Chondrocyte (in vitro differentiated cells): Measurements from ENCODE around the gene ST3GAL4. TPM values are rescaled to one million over a fixed set of nuclear protein-coding genes. Genes with fewer than 3 reads are reported as not detected.
"Not testable (repeated sequence)": the region's sequence is repeated elsewhere in the genome, so short reads cannot be mapped to it uniquely, and the experiment has no call there.

Experiments
- DNase-seq: peaks from one replicate; pipeline ENCODE4 v3.0.0; 2021; ENCODE audit warnings: mixed read lengths, low spot score
- H3K27ac Mint-ChIP-seq: one replicate; pipeline ENCODE4 v1.8.0; 2021; ENCODE audit warnings: mild to moderate bottlenecking, moderate library complexity, mixed read lengths; ENCODE audit not compliant: unreplicated experiment
- H3K27me3 Mint-ChIP-seq: 2 replicates; pipeline ENCODE4 v1.8.0; 2021; ENCODE audit warnings: low read depth, mixed read lengths
- H3K36me3 Mint-ChIP-seq: 2 replicates; pipeline ENCODE4 v1.8.0; 2021; ENCODE audit warnings: low read depth, mixed read lengths
- H3K4me1 Mint-ChIP-seq: 2 replicates; pipeline ENCODE4 v1.8.0; 2021; ENCODE audit warnings: low read depth, mild to moderate bottlenecking, mixed read lengths
- H3K4me3 Mint-ChIP-seq: one replicate; pipeline ENCODE4 v1.8.0; 2021; ENCODE audit warnings: mild to moderate bottlenecking, moderate library complexity, mixed read lengths; ENCODE audit not compliant: unreplicated experiment
- H3K9me3 Mint-ChIP-seq: 2 replicates; pipeline ENCODE4 v1.8.0; 2021; ENCODE audit warnings: low read depth, mixed read lengths
- CTCF ChIP-seq: fragments of 200-600 bp; sonication (generic); IDR thresholded peaks from 2 replicates; pipeline ENCODE4 v1.5.0; 2021; ENCODE audit warnings: antibody characterized with exemption, mild to moderate bottlenecking, moderate library complexity
- long read RNA-seq: library from polyadenylated mRNA; stranded (forward); transcript quantifications from one replicate; pipeline ENCODE4 v2.0.0, GENCODE V29; 2021
- total RNA-seq: library from RNA; stranded (reverse); gene quantifications from 3 replicates; pipeline ENCODE4 v1.2.1, GENCODE V29; 2021

ST3GAL4 gene
- 30.7 to 75.9 TPM (median 30.9 TPM) in 3 replicates for total RNA-seq
- long read RNA-seq, partial matches to known transcripts, result 1 of 12 reads
- long read RNA-seq, other reads (novel, unspliced or antisense), result 9 of 12 reads

- H3K36me3 Mint-ChIP-seq, result no peaks in the 10 kb centered on the region
- no peaks in the 10 kb centered on the region for H3K27me3 Mint-ChIP-seq
- peaks cover 81% of the 10 kb centered on the region for H3K4me1 Mint-ChIP-seq
- peak; percentile 90 for DNase-seq
- peak within 1 kb of the TSS; percentile 89 for H3K27ac Mint-ChIP-seq
- H3K4me3 Mint-ChIP-seq, result peak within 1 kb of the TSS; percentile 86
- no peak for TF ChIP-seq CTCF
- H3K9me3 Mint-ChIP-seq, result no peaks in the 10 kb centered on the region
These were observed at the start of gene ST3GAL4 for GRCh38 chr11:126355324-126355925. TSS of gene ST3GAL4 (plus strand) at chr11:126355686. CDS start at chr11:126406156, 50,470 bp downstream.

GRCh38 chr11:126305699-126306098 lies 49.8 kb upstream of the ST3GAL4 start:
- no peak for DNase-seq
- H3K27me3 Mint-ChIP-seq, result no peaks in the 10 kb centered on the region
- no peaks in the 10 kb centered on the region for H3K9me3 Mint-ChIP-seq
- no peak overlapping the region for H3K4me3 Mint-ChIP-seq
- peaks cover 40% of the 10 kb centered on the region for H3K4me1 Mint-ChIP-seq
- no peak for TF ChIP-seq CTCF
- no peaks in the 10 kb centered on the region for H3K36me3 Mint-ChIP-seq
- no peak overlapping the region for H3K27ac Mint-ChIP-seq

GRCh38 chr11:126307706-126308105 lies 47.8 kb upstream of the ST3GAL4 start:
- Mint-ChIP-seq H3K9me3 (no peaks in the 10 kb centered on the region), H3K27ac (no peak overlapping the region), H3K27me3 (no peaks in the 10 kb centered on the region), H3K4me3 (no peak overlapping the region), H3K36me3 (peaks cover 4% of the 10 kb centered on the region), H3K4me1 (peaks cover 41% of the 10 kb centered on the region)
- peak; percentile 83 for TF ChIP-seq CTCF
- DNase-seq, result no peak

- no peak for DNase-seq
- Mint-ChIP-seq H3K9me3 (no peaks in the 10 kb centered on the region), H3K27me3 (no peaks in the 10 kb centered on the region), H3K36me3 (peaks cover 4% of the 10 kb centered on the region), H3K4me3 (no peak overlapping the region), H3K4me1 (peaks cover 37% of the 10 kb centered on the region), H3K27ac (no peak overlapping the region)
- TF ChIP-seq CTCF, result no peak
These were observed 47.2 kb upstream of the ST3GAL4 start for GRCh38 chr11:126308271-126308671.

- not testable (repeated sequence) for H3K27me3 Mint-ChIP-seq, DNase-seq, H3K36me3 Mint-ChIP-seq, H3K9me3 Mint-ChIP-seq, H3K27ac Mint-ChIP-seq, H3K4me3 Mint-ChIP-seq
- peaks cover 38% of the 10 kb centered on the region for H3K4me1 Mint-ChIP-seq
These were observed 46.7 kb upstream of the ST3GAL4 start for GRCh38 chr11:126308771-126309170.
